Thyroid gland (tissue), 4 donors: ENCODE data around the gene HMCES.

Experiments
- CTCF ChIP-seq, 6 experiments: fragments of 200-600 bp in 3 of 6; fragments of 450-650 bp in 3 of 6; sonication (generic) in 3 of 6; IDR thresholded peaks; one replicate each; pipeline ENCODE4 v1.5.1; 2016 to 2019; ENCODE audit warnings: antibody characterized with exemption in 6 of 6, mild to moderate bottlenecking in 2 of 6, inconsistent platforms in 1 of 6, moderate library complexity in 1 of 6
- POLR2A ChIP-seq, 2 donors: fragments of 450-650 bp; IDR thresholded peaks; one replicate each; pipeline ENCODE4 v1.6.1; 2017; ENCODE audit warnings: antibody characterized with exemption in 2 of 2, mild to moderate bottlenecking in 2 of 2, moderate library complexity in 1 of 2

GRCh38 chr3:129240436-129240835 lies 38.2 kb upstream of the HMCES start:
- TF ChIP-seq CTCF (IDR thresholded peaks at IDR 0.05), result no peak
- no peak for TF ChIP-seq POLR2A (IDR thresholded peaks at IDR 0.05)
